Measurements from ENCODE around the gene CD8B.

GRCh38 chr2:86831537-86831936 lies 30.1 kb downstream of the CD8B start:
- no peak for TF ChIP-seq CTCF (conservative IDR thresholded peaks at IDR 0.05)
- no peak for TF ChIP-seq ZFX (IDR thresholded peaks at IDR 0.05)

Data from C4-2B (cell line).